ENCODE results near the gene RPL38. TPM values are rescaled to one million over a fixed set of nuclear protein-coding genes. Genes with fewer than 3 reads are reported as not detected.

Gene RPL38
- polyA plus RNA-seq, result 1,000 to 10,000 TPM in 2 of 3 donors, 100 to 1,000 TPM in 1; 848 to 2,297 (median 1,605) TPM

DNA sequence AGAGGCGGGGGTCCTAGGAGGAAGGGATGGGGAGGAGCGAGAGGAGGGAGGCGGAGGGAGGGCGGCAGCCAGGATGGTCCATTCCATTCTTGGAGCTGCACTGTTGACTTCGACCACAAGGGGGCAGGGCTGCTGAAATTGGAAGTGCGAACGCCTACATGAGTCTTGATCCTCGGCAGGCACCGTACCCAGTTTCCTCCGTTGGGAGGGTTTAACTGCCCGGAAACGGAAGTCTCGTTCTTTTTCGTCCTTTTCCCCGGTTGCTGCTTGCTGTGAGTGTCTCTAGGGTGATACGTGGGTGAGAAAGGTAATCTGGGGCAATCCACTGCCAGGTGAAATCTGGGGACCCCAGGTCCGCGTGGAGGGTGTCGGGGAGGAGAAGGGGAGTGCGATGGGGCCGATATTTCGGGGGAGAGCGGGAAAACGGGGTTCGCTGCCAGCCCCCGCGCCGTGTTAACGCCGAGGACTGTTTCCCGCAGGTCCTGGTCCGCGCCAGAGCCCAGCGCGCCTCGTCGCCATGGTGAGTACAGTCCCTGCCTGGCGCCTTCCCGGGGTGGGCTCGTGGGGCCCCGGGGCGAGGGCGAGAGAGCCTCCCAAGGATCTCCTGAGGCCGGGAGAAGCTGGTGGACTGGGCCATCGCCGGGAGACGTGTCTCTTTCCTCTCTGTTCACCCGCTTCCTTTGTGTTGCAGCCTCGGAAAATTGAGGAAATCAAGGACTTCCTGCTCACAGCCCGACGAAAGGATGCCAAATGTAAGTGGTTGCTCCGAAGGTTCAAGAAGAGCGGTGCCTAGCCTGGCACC lies at the start of gene RPL38:
Gene RPL38, plus strand, starts transcription at position 240 of the 802 bp plus-strand sequence. Its CDS starts 278 bp downstream, at position 518.
- H3K27ac ChIP-seq (ENCODE audit: low read depth, low read length), result peak within 1 kb of the TSS; percentile 69
- WGBS, 3 donors, result 0 to 1% (median 0%) methylated on average over 49 to 53 of the region's 53 CpGs

GRCh38 chr17:74153821-74154430 lies 49.6 kb upstream of the RPL38 start:
- WGBS, 3 donors, result 81 to 90% (median 86%) methylated on average over 11 of the region's 11 CpGs
- H3K27ac ChIP-seq (ENCODE audit: low read depth, low read length), result no peak overlapping the region

DNA sequence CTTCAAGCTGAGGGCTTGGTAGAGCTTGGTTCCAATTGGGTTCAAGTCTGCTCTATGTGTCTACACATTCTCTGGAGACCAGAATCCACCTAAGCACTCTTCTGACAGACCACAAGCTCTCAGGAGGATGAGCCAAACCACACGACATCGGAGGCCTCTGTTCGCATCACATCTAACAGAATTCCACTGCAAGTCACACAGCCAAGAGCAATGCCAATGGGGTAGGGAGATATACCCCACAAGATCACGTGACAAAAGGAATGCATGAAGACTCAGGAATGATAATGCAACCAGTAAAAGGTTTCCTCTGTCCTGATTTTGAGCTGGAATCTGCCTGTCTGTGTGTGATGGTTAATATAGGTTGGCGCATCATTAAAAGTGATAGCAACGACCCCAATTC lies 46.6 kb upstream of the RPL38 start:
- no peak overlapping the region for H3K27ac ChIP-seq (ENCODE audit: low read depth, low read length)
- 79 to 86% (median 86%) methylated on average over 6 of the region's 6 CpGs for WGBS, 3 donors

- 81 to 84% (median 83%) methylated on average over 9 of the region's 9 CpGs for WGBS, 3 donors
- H3K27ac ChIP-seq (ENCODE audit: low read depth, low read length), result no peak overlapping the region
These were observed 46.1 kb upstream of the RPL38 start for GRCh38 chr17:74157366-74157765.

DNA sequence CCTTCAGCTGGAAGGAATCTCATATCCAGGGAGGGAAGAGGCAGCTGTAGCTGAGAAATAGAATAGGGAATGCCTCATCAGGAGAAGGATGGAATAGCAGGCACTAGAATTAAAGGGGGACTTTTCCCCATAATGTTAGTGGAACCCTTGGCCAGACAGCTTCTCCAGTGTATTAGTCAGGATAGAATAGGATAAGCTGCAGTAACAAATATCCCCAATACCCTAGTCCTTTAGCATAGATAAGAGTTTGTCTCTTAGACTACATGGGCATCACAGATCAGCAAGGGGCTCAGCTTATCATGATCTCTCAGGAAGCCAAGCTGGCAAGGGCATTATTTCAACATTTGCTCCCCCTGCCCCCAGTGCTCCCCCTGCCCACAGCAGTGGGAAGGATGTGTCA lies 44.7 kb upstream of the RPL38 start:
- H3K27ac ChIP-seq (ENCODE audit: low read depth, low read length), result no peak overlapping the region

DNA sequence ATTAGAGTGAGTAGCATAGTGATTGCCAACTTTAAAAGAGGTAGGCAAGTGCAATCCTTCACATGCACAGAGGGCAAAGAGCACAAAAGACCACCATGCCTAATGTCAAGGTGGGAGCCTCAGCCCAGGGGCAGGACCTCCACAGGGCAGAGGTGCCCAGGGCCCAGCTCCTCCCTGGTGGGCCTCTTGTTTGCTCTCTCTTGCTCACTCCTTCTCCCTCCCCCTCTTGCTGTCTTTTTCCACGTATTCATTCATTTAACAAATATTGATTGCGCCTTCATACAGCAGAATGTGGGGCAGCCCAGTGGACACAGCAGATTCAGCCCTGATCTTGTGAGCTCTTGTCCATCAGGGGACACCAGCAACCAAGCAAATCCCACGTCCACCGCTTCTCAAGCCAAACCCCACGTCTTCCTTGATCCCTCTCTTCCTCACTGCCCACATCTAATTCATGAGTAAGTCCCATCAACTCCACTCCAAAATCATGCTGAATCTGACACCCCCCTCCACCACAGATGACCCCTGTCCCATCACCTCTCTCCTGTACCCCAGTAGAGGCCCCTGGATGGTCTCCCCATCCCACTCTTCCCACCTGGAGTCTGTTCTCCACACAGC lies 44.1 kb upstream of the RPL38 start:
- WGBS, 3 donors, result 69 to 91% (median 88%) methylated on average over 5 of the region's 5 CpGs
- H3K27ac ChIP-seq (ENCODE audit: low read depth, low read length), result no peak overlapping the region

- H3K27ac ChIP-seq (ENCODE audit: low read depth, low read length), result no peak overlapping the region
- WGBS, 3 donors, result 56 to 67% (median 58%) methylated on average over 23 of the region's 23 CpGs
These were observed 42.6 kb upstream of the RPL38 start for GRCh38 chr17:74160656-74161502.

- 58 to 63% (median 61%) methylated on average over 11 of the region's 11 CpGs for WGBS, 3 donors
- H3K27ac ChIP-seq (ENCODE audit: low read depth, low read length), result no peak overlapping the region
These were observed 42.0 kb upstream of the RPL38 start for GRCh38 chr17:74161503-74161875.

DNA sequence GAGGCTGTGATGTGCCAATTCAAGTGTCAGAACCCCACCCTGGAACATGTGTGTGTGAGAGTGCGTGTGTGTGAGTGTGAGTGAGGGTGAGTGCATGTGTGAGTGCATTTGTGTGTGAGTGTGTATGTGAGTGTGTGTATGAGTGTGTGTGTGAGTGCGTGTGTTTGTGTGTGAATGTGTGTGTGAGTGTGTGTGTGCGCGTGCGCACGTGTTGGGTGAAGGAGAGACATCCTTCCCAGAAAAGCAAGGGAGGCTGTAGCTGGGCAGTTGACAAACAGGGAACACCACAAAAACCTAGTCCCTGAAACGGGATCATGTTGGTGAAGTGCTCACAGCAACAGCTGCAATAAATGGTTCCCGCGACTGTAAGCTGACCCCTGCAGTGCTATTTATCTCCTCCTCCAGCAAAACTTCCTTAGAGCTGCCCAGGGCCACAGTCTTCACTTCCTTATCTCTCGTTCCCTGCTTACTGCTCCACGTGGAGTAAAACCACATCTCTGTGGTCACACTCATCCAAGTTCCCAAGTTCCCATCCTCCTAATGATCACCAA lies 40.1 kb upstream of the RPL38 start:
- 49 to 54% (median 52%) methylated on average over 11 of the region's 11 CpGs for WGBS, 3 donors
- no peak overlapping the region for H3K27ac ChIP-seq (ENCODE audit: low read depth, low read length)

- 77 to 84% (median 78%) methylated on average over 7 of the region's 7 CpGs for WGBS, 3 donors
- no peak overlapping the region for H3K27ac ChIP-seq (ENCODE audit: low read depth, low read length)
These were observed 39.6 kb upstream of the RPL38 start for GRCh38 chr17:74163836-74164235.

DNA sequence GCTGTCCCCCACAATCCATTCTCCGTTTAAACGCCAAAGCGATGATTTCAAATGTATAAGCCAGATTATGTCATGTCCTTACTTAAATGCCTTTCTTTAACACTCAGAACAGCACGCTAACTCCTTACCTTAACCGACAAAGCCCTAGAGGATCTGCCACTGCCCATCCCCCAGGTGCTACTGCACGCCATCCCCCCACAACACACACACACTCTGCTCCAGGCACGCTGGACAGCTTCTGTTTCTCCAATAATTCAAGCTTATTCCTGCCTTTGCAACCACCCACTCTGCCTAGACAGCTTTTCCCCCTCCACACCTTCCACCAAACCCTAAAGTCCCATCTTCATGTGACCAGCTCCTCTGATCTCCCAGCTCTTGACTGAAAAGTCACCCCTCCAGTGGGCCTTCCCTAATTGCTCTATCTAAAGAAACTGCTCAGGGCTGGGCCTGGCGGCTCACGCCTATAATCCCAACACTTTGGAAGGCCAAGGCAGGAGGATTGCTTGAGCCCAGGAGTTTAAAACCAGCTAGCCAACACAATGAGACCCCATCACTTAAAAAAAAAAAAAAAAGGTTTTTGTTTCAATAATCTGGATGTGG lies 38.9 kb upstream of the RPL38 start:
- no peak overlapping the region for H3K27ac ChIP-seq (ENCODE audit: low read depth, low read length)
- WGBS, 3 donors, result 78 to 92% (median 91%) methylated on average over 9 of the region's 9 CpGs

DNA sequence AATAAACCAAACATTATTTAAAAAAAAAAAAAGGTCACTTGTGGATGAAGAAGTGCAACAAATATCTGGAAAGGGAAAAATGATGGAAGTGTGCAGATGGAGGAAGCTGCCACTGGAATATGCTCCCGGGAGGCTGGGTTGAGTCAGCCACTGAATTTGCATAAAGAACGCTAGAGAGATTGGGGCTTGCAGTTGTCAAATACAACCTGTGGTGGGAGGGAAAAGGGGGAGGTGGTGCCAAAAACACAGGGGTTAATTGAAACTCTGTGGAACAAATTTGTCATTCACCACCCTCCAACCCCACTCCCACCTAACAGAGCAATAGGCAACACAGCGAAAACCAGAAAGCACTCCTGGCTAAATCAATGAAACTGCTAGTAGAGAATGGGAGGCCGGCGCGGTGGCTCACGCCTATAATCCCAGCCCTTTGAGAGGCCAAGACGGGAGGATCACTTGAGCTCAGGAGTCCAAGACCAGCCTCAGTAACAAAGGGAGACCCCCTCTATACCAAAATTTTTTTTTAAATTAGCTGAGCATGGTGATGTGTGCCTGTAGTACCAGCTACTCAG lies 37.6 kb upstream of the RPL38 start:
- 80 to 83% (median 81%) methylated on average over 8 of the region's 8 CpGs for WGBS, 3 donors
- no peak overlapping the region for H3K27ac ChIP-seq (ENCODE audit: low read depth, low read length)

DNA sequence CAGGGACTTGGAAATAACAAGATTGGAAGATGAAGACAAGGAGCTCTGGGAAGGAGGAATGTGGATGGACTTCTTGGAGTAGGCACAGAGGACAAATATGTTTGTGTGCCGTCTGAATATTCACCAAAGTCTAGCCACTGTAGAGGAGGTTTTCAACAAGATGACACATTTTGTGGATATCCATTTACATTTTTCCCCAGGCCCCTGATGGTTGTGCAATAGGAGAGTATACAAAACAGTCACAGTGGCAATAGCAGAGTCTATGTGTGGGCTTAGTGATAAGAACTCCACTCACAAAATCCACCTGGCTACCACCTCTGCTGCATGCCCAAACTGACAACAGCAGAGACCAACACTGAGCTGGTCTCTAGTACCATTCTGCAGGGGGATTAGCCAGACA lies 32.6 kb upstream of the RPL38 start:
- 58 to 79% (median 68%) methylated on average over 1 of the region's 1 CpG for WGBS, 3 donors
- H3K27ac ChIP-seq (ENCODE audit: low read depth, low read length), result no peak overlapping the region

DNA sequence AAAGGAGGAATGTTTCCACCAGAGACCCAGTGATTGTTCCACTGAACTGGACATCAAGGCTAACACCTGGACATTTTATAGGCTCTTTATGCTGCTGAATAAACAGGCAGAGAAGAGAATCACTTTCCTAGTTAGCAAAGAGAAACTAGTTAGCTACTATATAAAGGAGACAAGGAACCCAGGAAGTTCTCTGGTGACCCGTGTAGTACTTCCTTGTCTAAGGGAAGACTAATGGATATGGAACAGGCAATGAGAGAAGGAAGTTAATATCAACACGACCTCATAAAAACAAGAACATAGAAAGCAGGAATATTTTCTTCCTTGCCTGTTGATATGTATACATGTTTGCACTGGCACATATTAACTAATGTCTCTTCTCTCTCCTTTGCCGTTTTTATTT lies 30.8 kb upstream of the RPL38 start:
- WGBS, 3 donors, result 38 to 47% (median 39%) methylated on average over 3 of the region's 3 CpGs
- no peak overlapping the region for H3K27ac ChIP-seq (ENCODE audit: low read depth, low read length)

- 41 to 45% (median 45%) methylated on average over 10 of the region's 10 CpGs for WGBS, 3 donors
- H3K27ac ChIP-seq (ENCODE audit: low read depth, low read length), result no peak overlapping the region
These were observed 26.9 kb upstream of the RPL38 start for GRCh38 chr17:74176546-74177001.

- WGBS, 3 donors, result 8 to 30% (median 9%) methylated on average over 1 of the region's 1 CpG
- no peak overlapping the region for H3K27ac ChIP-seq (ENCODE audit: low read depth, low read length)
These were observed 26.4 kb upstream of the RPL38 start for GRCh38 chr17:74177018-74177450.

GRCh38 chr17:74179576-74179975 lies 23.9 kb upstream of the RPL38 start:
- H3K27ac ChIP-seq (ENCODE audit: low read depth, low read length), result no peak overlapping the region
- WGBS, 3 donors, result 58 to 79% (median 68%) methylated on average over 4 of the region's 4 CpGs

DNA sequence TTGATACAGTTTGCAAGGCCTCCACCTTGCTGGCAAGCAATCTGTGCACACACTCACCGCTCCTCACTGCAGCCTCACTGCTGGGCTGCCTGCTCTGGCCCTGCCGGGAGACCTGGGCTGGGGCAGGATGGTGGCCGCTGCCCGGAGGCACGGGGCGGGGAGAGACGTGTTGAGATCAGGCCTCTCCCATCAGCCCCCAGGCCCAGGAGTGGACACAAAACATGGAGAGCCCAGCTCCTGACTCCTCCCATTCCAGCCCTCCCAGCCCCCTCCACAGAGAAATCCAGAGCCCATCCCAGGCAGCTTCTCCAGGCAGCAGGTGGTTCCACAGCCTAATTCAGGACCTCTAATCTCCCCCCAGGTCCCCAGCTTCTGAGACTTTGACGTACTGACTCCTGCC lies 23.1 kb upstream of the RPL38 start:
- H3K27ac ChIP-seq (ENCODE audit: low read depth, low read length), result no peak overlapping the region
- 41 to 56% (median 42%) methylated on average over 8 of the region's 8 CpGs for WGBS, 3 donors
